ENCODE results near the gene RBPJL.

The RBPJL gene

GRCh38 chr20:45293041-45294002, 13.3 kb upstream of the RBPJL start:
- DNase-seq (ENCODE audit: low read depth): no peak

- DNase-seq (ENCODE audit: low read depth): no peak
Observed at GRCh38 chr20:45294003-45294368, 12.7 kb upstream of the RBPJL start.

DNA sequence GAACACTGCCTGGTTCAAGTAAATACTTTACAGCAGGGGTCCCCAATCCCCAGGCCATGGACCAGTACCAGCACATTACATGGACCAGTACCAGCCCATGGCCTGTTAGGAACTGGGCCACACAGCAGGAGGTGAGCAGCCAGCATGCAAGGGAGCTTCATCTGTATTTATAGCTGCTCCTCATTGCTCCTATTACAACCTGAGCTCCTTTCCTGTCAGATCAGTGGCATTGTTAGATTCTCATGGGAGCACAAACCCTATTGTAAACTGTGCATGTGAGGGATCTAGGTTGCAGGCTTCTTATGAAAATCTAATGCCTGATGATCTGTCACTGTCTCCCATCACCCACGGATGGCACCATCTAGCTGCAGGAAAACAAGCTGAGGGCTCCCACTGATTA, 12.0 kb upstream of the RBPJL start:
- no peak for DNase-seq (ENCODE audit: low read depth)

DNA sequence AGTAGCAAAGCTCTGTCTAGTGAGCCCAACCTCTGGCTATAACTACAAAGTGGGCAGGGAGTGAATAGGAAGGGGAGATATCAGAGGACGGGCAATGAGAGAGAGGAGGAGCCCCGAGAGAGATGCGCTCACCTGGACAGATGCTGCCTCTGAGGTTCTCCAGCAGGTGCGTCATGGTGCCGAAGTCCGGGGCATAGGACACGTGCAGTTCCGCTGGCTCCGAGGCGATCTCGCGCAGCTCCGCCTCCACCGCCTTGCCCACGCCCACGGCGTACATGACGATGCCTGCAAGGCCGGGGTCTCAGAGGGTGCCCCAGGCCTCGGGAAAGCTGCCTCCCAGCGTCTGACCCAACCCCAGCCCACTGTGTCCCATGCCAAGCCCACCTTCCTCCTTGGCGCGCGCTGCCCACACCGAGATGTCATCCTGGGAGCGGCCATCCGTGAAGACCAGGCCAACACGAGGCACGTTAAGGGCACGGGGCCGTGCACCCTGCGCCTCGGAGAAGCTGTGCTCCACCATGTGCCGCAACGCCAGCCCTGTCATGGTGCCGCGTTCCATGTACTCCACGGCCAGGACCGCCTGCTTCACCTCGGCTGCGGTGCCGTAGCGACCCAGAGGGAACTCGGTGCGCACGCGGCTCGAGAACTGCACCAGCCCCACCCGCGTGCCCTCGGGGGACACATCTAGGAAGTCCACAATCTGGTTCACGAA, 8.7 kb upstream of the RBPJL start:
- DNase-seq (ENCODE audit: low read depth): no peak

DNA sequence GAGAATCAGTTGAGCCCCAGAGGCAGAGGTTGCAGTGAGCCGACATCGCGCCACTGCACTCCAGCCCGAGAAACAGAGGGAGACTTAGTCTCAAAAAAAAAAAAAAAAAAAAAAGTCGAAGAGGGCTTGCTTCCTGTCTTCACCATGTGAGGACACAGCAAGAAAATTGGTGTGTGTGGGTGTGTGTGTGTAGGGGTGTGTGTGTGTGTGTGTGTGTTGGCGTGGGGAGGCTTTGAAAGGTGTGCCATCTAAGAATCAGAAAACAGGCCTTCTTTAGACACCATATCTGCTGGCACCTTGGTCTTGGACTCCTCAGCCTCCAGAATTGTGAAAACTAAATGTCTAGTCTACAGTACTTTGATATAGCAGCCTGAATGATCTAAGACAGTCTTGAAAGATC, 6.9 kb upstream of the RBPJL start:
- no peak for DNase-seq (ENCODE audit: low read depth)

DNA sequence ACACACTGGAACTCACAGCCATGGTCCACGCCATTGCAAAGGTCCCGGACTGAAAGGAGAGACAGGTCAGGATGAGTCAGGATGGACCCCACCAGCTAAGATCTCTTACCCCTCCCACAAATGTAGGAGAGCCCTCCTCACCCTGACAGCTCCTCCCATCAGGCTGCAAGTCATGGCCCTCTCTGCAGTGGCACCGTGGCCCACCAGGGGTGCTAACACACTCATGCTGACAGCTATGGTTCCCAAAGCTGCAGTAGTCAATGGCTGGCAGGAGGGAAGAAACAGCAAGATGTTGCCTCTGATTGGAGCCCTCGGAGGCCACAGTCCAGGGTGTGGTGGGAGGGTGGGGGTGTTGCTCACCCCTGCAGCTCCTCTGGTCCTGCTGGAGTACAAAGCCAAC, 5.7 kb upstream of the RBPJL start:
- DNase-seq (ENCODE audit: low read depth): no peak

GRCh38 chr20:45301824-45302271, 4.8 kb upstream of the RBPJL start:
- DNase-seq (ENCODE audit: low read depth): no peak

DNA sequence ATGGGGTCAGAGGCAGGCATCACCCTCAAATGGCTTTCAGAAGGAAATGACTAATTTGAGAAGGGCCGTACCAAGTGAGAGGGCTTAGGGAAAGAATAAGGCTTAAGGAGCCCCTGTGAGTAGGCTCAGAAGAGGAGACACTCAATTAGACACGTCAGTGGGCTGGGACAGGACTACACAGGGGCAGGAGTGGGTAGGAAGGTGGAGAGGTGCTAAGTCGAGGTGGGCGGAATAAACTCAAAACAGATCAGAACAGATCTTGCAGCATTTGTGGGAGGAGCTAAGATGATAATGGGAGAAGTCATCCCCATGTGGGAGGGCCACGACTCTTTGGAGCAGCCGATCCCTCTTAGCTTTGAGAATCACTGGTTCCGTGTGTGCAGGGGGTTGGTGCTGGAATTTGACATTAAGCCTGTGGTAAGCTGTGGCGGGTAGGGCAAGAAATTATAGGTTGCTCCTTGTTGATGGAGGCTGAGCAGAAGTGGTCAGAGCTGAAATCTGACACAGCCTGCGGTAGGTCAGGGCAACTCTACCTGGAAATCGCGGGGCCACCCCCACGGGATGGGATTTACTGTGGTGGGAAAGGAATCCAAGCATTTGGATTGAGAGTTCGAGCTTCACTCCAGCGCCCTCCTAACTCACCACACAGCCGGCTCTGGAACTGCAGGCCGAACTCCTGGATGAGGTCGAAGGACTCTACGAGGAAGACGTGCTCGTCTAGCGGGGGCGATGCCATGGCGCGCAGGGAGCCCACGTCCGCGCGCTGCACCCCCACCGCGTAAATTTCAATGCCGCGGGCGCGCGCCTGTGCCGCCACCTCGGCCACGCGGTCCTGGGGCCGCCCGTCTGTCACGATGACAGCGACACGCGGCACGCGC, 2.8 kb upstream of the RBPJL start:
- DNase-seq (ENCODE audit: low read depth): no peak

- no peak for DNase-seq (ENCODE audit: low read depth)
Observed at GRCh38 chr20:45304464-45304999, 2.1 kb upstream of the RBPJL start.

DNA sequence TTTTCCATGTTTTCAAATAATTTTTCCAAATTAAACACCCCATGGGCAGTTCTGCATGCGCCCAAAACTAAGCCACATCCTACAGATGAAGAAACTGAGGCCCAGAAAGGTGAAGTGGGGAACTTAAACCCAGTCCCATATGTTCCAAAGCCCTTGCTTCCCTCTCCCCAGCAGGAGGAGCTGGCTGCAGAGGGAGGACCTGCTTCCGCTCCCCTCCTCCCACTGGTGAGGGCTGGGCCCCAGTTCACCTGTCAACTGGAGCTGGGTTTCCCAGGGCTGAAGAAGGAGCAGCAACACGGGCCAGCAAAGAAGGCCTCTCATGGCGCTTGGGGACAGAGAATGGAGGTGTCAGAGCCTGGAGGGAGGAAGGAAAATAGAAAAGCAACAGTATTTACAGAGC, 1.4 kb upstream of the RBPJL start:
- DNase-seq (ENCODE audit: low read depth): no peak

DNA sequence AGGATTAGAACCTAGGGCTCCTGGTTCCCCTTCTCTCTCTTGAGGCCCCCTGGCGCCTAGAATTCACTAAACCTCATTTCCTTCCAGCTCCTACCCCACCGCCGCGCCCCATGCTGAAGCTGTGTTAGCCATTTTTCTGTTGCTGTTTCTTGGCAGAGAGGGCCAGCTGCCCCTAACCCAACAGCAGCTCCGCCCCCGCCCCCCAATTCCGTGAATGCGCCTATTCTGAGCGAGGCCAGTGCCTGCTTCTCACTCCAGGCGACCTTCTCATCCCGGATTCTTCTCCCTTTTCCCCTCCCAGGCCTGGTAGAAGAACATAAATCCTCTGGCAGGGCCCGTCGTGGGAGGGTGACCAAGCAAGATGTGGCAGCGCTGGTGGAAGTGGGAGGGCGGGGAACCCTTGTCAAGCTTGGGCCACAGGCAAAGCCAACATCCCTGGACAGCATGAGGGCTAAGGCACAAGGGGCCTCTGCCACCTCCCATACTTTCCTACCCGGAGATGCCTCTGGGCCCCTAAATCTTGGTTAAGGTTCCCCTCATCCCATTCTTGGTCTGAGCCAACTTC, 518 bp downstream of the RBPJL start:
- DNase-seq (ENCODE audit: low read depth): no peak

DNA sequence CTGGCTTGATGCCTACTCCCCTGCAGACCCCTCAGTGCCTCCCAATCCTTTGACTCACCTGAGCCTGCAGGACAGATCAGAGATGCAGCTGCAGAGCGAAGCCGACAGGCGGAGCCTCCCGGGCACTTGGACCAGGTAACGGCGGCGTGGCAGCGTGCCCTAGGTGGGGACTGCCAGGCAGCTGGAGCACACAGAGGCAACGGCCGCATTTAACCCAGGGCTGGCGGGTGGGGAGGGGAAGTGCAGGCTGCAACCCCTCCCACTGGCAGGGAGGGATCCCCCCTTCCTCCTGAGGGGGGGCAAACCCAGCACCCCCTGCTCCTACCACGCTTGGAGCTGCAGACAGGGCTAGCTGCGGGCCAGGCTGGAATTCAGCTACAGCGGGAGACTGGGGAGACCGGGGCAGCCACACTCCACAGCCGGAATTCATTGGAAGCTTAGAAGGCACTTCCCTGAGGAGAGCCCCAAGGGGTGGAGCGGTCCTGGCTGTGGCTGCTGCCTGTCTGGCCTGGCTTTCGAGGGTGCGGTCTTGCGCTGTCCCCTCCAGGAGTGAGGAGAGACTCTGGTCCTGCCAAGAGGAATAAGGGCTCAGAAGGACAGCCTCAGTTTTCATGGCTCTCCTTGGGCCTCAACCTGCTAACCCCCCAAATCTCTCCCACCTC, 1.6 kb downstream of the RBPJL start, which contains the start of gene MATN4:
MATN4 (minus strand) TSS at position 183 of the 662 bp plus-strand sequence. CDS start 2,717 bp downstream, outside the sequence.
- no peak for DNase-seq (ENCODE audit: low read depth)

DNA sequence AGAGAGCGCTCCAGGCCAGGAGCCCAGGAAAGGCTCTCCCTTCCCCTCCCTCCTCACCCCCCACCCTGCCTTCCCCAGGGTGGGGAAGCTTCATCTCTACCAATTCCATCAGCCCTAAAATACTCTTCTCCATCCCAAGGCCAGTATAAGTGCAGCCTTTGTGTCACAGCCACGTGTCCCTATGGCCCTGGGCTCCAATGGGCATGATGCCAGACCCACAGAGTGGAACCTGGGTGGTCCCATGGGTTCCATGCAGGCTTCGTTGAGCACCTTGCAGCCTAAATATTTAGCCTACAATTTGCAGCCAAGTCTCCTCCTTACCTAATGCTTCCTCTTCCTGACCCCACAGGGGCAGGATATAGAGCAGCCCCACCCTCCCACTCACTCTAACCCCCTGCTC, 2.4 kb downstream of the RBPJL start:
- no peak for DNase-seq (ENCODE audit: low read depth)

- DNase-seq (ENCODE audit: low read depth): no peak
Observed at GRCh38 chr20:45311589-45312211, 5.1 kb downstream of the RBPJL start.

DNA sequence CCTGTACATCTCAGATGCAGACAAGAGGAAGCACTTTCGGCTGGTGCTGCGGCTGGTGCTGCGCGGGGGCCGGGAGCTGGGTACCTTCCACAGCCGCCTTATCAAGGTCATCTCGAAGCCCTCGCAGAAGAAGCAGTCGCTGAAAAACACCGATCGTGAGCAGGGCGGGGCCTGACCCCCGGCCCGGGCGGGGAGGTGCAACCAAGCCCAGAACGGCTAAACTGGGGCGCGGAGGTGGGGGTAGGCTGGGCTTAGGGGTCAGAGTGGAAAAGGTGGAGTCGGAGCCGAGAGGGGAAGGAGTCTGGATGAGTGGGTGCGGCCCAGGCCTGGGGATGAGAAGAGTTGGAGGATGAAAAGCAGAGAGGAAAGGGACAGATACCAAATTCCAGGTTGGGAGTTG, 5.6 kb downstream of the RBPJL start:
- no peak for DNase-seq (ENCODE audit: low read depth)

- no peak for DNase-seq (ENCODE audit: low read depth)
Observed at GRCh38 chr20:45313065-45313695, 6.5 kb downstream of the RBPJL start.

- no peak for DNase-seq (ENCODE audit: low read depth)
Observed at GRCh38 chr20:45313943-45314342, 7.3 kb downstream of the RBPJL start.

DNA sequence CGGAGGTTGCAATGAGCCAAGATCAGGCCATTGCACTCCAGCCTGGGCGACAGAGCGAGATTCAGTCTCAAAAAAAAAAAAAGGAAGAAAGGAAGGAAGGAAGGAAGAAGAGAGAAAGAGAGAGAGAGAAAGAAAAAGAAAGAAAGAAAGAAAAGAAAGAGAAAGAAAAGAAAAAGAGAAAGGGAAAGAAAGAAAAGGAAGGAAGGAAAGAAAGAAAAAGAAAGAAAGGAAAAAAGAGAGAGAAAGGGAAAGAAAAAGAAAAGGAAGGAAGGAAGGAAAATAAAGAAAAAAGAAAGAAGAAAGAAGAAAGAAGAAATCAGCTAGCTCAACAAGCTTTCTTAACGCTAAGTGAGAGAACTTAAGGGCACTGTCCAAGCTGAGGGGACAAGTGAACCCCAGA, 9.0 kb downstream of the RBPJL start:
- no peak for DNase-seq (ENCODE audit: low read depth)

DNA sequence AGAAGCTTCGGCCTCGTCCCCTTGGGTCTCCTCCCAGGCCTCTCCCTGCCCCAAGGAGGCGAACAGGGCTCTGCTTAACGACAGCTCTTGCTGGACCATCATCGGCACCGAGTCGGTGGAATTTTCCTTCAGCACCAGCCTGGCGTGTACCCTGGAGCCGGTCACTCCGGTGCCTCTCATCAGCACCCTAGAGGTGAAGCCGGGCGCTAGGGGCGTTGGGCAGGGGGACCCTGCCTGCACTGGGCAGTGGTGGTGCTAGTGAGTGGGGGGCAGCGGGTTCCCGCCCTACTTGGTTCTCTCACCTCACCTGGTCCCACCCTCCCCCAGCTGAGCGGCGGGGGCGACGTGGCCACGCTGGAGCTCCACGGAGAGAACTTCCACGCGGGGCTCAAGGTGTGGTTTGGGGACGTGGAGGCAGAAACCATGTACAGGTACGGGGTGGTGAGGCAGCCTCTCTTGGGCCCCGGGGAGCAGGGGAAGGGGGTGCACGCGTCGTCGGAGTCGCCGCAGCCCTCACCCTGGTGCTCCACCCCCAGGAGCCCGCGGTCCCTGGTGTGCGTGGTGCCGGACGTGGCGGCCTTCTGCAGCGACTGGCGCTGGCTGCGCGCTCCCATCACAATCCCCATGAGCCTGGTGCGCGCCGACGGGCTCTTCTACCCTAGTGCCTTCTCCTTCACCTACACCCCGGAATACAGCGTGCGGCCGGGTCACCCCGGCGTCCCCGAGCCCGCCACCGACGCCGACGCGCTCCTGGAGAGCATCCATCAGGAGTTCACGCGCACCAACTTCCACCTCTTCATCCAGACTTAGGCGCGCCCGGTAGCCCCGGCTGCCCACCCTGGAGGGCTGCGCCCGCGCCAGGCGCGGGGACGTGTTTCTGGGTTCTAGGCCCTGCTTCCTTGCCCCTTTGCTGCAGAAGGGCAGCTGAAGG, 9.8 kb downstream of the RBPJL start:
- DNase-seq (ENCODE audit: low read depth): no peak
